Measurements from ENCODE around the gene PRCD. TPM values are rescaled to one million over a fixed set of nuclear protein-coding genes. Genes with fewer than 3 reads are reported as not detected.

The PRCD gene
- total RNA-seq, 1 donor from 2014 or later = 21.4 TPM

- TF ChIP-seq CTCF (IDR thresholded peaks at IDR 0.05) = no peak
- TF ChIP-seq POLR2AphosphoS5 (IDR thresholded peaks at IDR 0.05; ENCODE audit: insufficient read depth in 1 of 2, low read depth in 1 of 2) = no peak
- no peak for TF ChIP-seq POLR2A (IDR thresholded peaks at IDR 0.05)
- DNase-seq (ENCODE audit: extremely low spot score in 2 of 2) = no peak
- intact Hi-C loops (cut with DNase I) = no loop called here
- Histone ChIP-seq H3K27ac (no peak overlapping the region), H3K36me3 (no peaks in the 10 kb centered on the region), H3K27me3 (no peaks in the 10 kb centered on the region), H3K4me3 (no peak overlapping the region), H3K4me1 (peaks cover 29% of the 10 kb centered on the region), H3K9me3 (no peaks in the 10 kb centered on the region)
Observed at GRCh38 chr17:76588182-76588581, 48.3 kb downstream of the PRCD start.

DNA sequence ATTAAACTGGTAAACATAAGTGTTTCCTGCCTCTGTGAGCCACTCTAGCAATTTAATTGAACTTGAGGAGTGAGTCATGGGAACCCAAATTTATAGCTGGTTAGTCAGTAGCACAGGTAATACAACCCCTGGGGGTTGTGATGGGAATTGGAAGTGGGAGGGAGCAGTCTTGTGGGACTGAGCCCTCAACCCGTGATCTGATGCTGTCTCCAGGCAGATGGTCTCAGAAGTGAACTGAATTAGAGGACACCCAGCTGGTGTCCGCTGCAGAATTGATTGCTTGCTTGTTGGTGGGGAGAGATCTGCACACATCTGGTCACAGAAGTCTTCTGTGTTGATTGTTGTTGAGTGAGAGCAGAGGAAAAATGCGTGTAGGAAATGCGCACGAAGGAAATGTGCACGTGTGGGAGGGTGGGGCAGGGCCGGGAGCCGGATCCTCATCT lies 53.6 kb downstream of the PRCD start:
- no peaks in the 10 kb centered on the region for H3K9me3 ChIP-seq
- H3K4me1 ChIP-seq = peaks cover 5% of the 10 kb centered on the region
- no peak for DNase-seq (ENCODE audit: extremely low spot score in 2 of 2)
- no peak overlapping the region for H3K27ac ChIP-seq
- H3K27me3 ChIP-seq = no peaks in the 10 kb centered on the region
- H3K4me3 ChIP-seq = no peak overlapping the region
- intact Hi-C loops (cut with DNase I) = no loop called here
- TF ChIP-seq POLR2AphosphoS5 (IDR thresholded peaks at IDR 0.05; ENCODE audit: insufficient read depth in 1 of 2, low read depth in 1 of 2) (peak in 1 of 2 donors; percentile 17), POLR2A (IDR thresholded peaks at IDR 0.05) (no peak)
- H3K36me3 ChIP-seq = no peaks in the 10 kb centered on the region

GRCh38 chr17:76593959-76594358 lies 54.1 kb downstream of the PRCD start:
- Histone ChIP-seq H3K4me1 (peaks cover 5% of the 10 kb centered on the region), H3K36me3 (no peaks in the 10 kb centered on the region), H3K9me3 (no peaks in the 10 kb centered on the region), H3K4me3 (no peak overlapping the region), H3K27ac (no peak overlapping the region), H3K27me3 (no peaks in the 10 kb centered on the region)
- TF ChIP-seq POLR2AphosphoS5 (IDR thresholded peaks at IDR 0.05; ENCODE audit: insufficient read depth in 1 of 2, low read depth in 1 of 2) (no peak), CTCF (IDR thresholded peaks at IDR 0.05) (no peak)
- DNase-seq (ENCODE audit: extremely low spot score in 2 of 2) = no peak
- intact Hi-C loops (cut with DNase I) = no loop called here

- no peaks in the 10 kb centered on the region for H3K9me3 ChIP-seq
- no peak overlapping the region for H3K27ac ChIP-seq
- no peaks in the 10 kb centered on the region for H3K27me3 ChIP-seq
- peaks cover 5% of the 10 kb centered on the region for H3K4me1 ChIP-seq
- intact Hi-C loops (cut with DNase I) = no loop called here
- H3K4me3 ChIP-seq = no peak overlapping the region
- DNase-seq (ENCODE audit: extremely low spot score in 2 of 2) = no peak
- no peaks in the 10 kb centered on the region for H3K36me3 ChIP-seq
- TF ChIP-seq POLR2A (IDR thresholded peaks at IDR 0.05) (no peak), CTCF (IDR thresholded peaks at IDR 0.05) (no peak), POLR2AphosphoS5 (IDR thresholded peaks at IDR 0.05; ENCODE audit: insufficient read depth in 1 of 2, low read depth in 1 of 2) (no peak)
Observed at GRCh38 chr17:76594690-76595089, 54.8 kb downstream of the PRCD start.

Small RNA genes lying within 50 kb of the gene (small RNA-seq; reads per million reads assigned to genes)
- gene SNORD1A = not detected
- 272 reads per million, percentile 98 among the genes with 10 or more reads in this experiment for gene SNORD1B

Other genes starting within 250 kb of the PRCD start
- gene QRICH2, start 231.8 kb upstream of the PRCD start, total RNA-seq = 10.8 TPM
- gene PRPSAP1, start 186.1 kb upstream of the PRCD start, total RNA-seq = 92.6 TPM
- gene SPHK1, start 155.4 kb upstream of the PRCD start, total RNA-seq = 11.0 TPM
- 29.7 TPM for gene UBE2O, start 86.9 kb upstream of the PRCD start, total RNA-seq
- gene AANAT, start 72.4 kb upstream of the PRCD start, total RNA-seq = not detected
- gene RHBDF2, start 38.6 kb upstream of the PRCD start, total RNA-seq = 34.6 TPM
- gene CYGB, start 2.3 kb upstream of the PRCD start, total RNA-seq = 30.0 TPM
- 24.8 TPM for gene ST6GALNAC2, start 45.8 kb downstream of the PRCD start, total RNA-seq
- gene ST6GALNAC1, start 103.7 kb downstream of the PRCD start, total RNA-seq = 4.4 TPM
- gene MXRA7, start 170.9 kb downstream of the PRCD start, total RNA-seq = 114 TPM
- 28.0 TPM for gene JMJD6, start 186.6 kb downstream of the PRCD start, total RNA-seq
- 20.9 TPM for gene METTL23, start 186.8 kb downstream of the PRCD start, total RNA-seq
- 413 TPM for gene SRSF2, start 197.3 kb downstream of the PRCD start, total RNA-seq
- 24.1 TPM for gene MFSD11, start 198.1 kb downstream of the PRCD start, total RNA-seq

Data from vagina (tissue), 2 donors.